BE2C (cell line): ENCODE data around the gene PRKCG.
"Not testable (repeated sequence)": the region's sequence is repeated elsewhere in the genome, so short reads cannot be mapped to it uniquely, and the experiment has no call there.

Experiments used
- DNase-seq: peaks from one replicate; pipeline ENCODE4 v3.0.0-alpha.2; 2020
- H3K27me3 ChIP-seq: fragments of 250-450 bp; sonication (Bioruptor Pico); 2 replicates; pipeline ENCODE4 v1.5.1; 2020; ENCODE audit warnings: mild to moderate bottlenecking
- H3K36me3 ChIP-seq: fragments of 250-450 bp; sonication (Bioruptor Pico); 2 replicates; pipeline ENCODE4 v1.5.1; 2020; ENCODE audit warnings: mild to moderate bottlenecking
- H3K4me1 ChIP-seq: fragments of 250-450 bp; sonication (Bioruptor Pico); 2 replicates; pipeline ENCODE4 v1.5.1; 2020
- H3K4me3 ChIP-seq: 2 replicates; pipeline ENCODE4 v1.5.1; 2011; ENCODE audit warnings: low read depth, low read length
- H3K9me3 ChIP-seq: fragments of 250-450 bp; sonication (Bioruptor Pico); 2 replicates; pipeline ENCODE4 v1.5.1; 2020
- TF ChIP-seq, protein P1 (sequence below): IDR thresholded peaks from 2 replicates; pipeline ENCODE4 v1.5.1; 2012; ENCODE audit warnings: mild to moderate bottlenecking, low read depth, low read length

PRKCG gene

DNA sequence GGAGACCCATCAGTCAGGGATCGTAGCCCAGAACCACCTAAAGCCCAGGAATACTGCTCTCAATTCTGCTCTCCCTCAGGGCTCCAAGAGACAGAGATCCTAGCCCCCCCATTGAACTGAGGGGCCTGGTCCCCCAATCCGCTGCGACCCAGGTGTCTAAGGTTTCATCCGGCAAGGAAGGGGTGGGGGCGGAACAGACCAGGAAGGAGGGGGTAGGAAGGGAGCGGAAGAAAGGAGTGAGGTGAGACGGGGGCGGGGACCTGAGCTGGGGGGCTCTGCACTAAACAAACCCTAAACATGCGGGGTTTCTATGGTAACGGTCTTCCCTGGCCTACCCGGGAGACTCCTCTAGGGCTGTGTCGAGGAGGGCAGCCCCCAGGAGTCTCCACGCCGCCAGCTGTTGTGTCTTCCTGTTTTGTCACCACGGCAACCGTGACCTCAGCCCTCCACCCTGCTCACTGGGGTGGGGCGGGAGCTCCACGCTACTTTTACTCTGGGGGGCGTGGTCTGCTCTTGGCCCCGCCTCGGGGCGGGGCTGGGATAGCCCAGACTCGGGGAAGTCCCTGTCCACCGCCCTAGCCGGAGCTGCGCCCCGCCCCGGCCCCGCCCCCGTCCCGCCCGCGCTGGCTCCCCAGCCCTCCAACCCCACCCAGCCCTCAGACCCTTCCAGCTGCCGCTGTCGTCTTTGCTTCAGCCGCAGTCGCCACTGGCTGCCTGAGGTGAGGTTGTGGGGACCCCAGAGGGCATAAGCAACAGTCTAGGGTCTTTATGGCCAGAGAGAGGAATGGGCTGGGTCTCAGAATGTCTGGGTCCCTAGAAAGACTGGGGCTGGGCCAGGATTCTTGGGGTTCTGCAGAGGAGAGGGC is 14.5 kb upstream of the PRKCG start, which contains the start of gene MYADM:
Gene MYADM (plus strand): TSS at position 659 of the 866 bp plus-strand sequence. CDS start 5,647 bp downstream, outside the sequence.
- H3K4me3 ChIP-seq: peak within 1 kb of the TSS; percentile 84
- H3K36me3 ChIP-seq: no peaks in the 10 kb centered on the region
- peaks cover 6% of the 10 kb centered on the region for H3K4me1 ChIP-seq
- DNase-seq: peak; percentile 97
- TF ChIP-seq, protein P1, sequence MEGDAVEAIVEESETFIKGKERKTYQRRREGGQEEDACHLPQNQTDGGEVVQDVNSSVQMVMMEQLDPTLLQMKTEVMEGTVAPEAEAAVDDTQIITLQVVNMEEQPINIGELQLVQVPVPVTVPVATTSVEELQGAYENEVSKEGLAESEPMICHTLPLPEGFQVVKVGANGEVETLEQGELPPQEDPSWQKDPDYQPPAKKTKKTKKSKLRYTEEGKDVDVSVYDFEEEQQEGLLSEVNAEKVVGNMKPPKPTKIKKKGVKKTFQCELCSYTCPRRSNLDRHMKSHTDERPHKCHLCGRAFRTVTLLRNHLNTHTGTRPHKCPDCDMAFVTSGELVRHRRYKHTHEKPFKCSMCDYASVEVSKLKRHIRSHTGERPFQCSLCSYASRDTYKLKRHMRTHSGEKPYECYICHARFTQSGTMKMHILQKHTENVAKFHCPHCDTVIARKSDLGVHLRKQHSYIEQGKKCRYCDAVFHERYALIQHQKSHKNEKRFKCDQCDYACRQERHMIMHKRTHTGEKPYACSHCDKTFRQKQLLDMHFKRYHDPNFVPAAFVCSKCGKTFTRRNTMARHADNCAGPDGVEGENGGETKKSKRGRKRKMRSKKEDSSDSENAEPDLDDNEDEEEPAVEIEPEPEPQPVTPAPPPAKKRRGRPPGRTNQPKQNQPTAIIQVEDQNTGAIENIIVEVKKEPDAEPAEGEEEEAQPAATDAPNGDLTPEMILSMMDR: no peak
- no peaks in the 10 kb centered on the region for H3K27me3 ChIP-seq
- H3K9me3 ChIP-seq: no peaks in the 10 kb centered on the region

DNA sequence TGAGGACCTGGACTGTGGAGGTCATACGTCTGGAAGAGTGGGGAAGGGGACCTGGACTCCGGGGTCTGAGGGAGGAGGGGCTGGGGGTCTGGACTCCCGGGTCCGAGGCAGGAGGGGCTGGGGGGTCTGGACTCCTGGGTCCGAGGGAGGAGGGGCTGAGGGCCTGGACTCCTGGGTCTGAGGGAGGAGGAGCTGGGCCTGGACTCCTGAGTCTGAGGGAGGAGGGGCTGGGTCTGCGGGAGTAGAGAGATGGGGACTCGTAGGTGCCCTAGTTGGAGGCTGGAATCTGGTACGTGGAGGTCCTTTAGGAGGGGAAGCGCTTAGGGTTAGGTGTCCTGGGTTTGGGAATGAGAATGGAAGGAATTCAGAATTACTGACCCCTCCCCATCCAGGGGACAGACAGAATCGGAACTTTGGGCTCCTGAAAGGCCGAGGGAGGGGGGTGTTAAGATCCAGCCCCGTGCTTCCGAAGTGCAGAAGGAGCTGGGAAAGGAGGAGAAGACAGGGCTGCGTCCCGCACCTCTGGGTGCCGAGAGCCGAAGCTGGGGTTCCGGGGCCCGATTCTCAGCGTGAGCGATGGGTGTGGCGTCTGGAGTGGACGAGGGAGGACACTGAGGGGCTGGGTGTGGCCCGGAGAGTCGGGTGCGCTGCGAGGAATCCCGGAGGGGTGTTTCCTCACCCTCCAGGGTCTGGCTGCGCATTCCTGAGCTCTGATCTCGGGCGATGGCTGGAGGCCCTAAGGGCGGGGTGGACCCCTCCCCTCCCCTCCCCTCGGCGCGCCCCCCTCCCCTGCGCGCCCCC is 13.7 kb upstream of the PRKCG start:
- peak; percentile 51 for DNase-seq
- H3K36me3 ChIP-seq: no peaks in the 10 kb centered on the region
- H3K27me3 ChIP-seq: no peaks in the 10 kb centered on the region
- no peaks in the 10 kb centered on the region for H3K9me3 ChIP-seq
- peak overlapping the region; percentile 84 for H3K4me3 ChIP-seq
- TF ChIP-seq, protein P1: no peak
- H3K4me1 ChIP-seq: peaks cover 6% of the 10 kb centered on the region

DNA sequence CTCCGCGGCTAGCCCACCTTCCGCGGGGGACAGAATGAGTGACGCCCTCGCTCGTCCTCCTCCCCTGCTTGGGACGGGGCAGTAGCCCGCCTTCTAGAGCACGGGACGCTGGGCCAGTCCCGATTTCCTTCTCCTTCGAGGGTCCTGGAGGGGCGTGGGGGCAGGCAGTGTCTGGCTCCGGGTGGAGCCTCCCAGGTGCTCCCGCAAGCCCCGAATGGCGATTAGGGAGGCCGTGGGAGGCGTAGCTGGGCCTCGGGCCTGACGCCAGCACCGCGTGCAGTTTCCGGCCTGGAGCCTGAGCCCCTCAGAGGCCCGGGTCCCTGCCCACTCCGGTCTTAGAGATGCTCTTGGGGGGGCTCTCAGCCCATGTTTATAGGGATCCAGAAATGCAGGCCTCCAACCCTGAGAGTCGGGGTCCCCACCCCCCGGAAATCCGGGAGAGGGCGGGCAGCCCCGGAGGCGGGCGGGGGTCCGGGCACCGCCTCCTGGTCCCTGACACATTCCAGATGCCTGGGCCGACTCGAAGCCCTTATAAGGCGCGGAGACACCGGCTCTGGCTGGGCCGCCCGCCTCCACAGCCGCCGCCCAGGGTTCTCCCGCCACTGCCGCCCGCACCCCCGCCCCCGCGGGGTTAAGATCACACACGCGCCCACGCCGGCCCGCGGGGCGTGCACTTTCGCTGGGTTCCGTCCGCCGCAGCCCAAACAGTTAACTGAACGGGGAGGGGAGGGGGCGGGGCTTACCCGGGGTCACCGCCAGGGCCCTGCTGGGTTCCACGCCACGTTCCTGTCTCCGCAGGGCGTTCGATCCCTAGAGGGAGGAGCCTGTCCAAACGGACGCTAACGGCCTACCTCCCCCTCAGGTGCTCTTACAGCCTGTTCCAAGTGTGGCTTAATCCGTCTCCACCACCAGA is 12.8 kb upstream of the PRKCG start:
- peak overlapping the region; percentile 84 for H3K4me3 ChIP-seq
- no peaks in the 10 kb centered on the region for H3K9me3 ChIP-seq
- H3K36me3 ChIP-seq: peaks cover 8% of the 10 kb centered on the region; the same call in 1 of the 2 replicates
- H3K4me1 ChIP-seq: peaks cover 6% of the 10 kb centered on the region
- no peaks in the 10 kb centered on the region for H3K27me3 ChIP-seq
- TF ChIP-seq, protein P1: 0 out of 2 replicates have a peak, but pooled peaks have one; percentile 13
- peak; percentile 92 for DNase-seq

DNA sequence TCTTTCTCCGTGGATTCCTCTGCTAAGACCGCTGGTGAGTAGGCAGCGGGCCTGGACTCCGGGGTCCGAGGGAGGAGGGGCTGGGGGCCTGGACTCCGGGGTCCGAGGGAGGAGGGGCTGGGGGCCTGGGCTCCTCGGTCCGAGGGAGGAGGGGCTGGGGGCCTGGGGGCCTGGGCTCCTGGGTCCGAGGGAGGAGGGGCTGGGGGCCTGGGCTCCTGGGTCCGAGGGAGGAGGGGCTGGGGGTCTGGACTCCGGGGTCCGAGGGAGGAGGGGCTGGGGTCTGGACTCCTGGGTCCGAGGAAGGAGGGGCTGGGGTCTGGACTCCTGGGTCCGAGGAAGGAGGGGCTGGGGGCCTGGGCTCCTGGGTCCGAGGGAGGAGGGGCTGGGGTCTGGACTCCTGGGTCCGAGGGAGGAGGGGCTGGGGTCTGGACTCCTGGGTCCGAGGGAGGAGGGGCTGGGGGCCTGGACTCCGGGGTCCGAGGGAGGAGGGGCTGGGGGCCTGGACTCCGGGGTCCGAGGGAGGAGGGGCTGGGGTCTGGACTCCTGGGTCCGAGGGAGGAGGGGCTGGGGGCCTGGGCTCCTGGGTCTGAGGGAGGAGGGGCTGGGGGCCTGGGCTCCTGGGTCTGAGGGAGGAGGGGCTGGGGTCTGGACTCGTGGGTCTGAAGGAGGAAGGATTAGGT is 12.1 kb upstream of the PRKCG start:
- not testable (repeated sequence) for H3K9me3 ChIP-seq, DNase-seq, H3K4me1 ChIP-seq, H3K27me3 ChIP-seq
- H3K4me3 ChIP-seq: peak overlapping the region; percentile 84
- H3K36me3 ChIP-seq: peaks cover 11% of the 10 kb centered on the region; the same call in 1 of the 2 replicates

DNA sequence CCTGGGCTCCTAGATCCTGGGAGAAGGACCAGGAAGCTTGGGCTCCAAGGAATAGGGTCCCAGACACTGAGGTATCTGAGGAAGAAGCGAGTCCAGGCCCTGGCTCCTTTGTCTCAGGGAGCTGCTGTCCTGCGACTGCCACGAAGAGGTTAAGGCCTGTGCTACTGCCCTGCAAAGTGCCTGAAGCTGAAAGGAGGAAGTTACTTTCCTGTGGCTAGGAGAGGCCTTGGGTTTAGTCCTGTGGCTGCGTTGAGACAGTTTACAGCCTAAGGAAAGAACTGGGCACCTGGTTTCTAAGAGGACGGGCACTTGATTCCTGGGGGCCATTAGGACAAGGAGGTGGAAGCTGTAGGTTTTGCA is 11.5 kb upstream of the PRKCG start:
- TF ChIP-seq, protein P1: no peak
- H3K36me3 ChIP-seq: peaks cover 11% of the 10 kb centered on the region; the same call in 1 of the 2 replicates
- no peak for DNase-seq
- no peaks in the 10 kb centered on the region for H3K9me3 ChIP-seq
- no peak overlapping the region for H3K4me3 ChIP-seq
- no peaks in the 10 kb centered on the region for H3K27me3 ChIP-seq
- peaks cover 6% of the 10 kb centered on the region for H3K4me1 ChIP-seq
